Measurements from ENCODE around the gene FKBP3.

GRCh38 chr14:45082420-45082819, 51.9 kb downstream of the FKBP3 start:
- TF ChIP-seq CTCF (IDR thresholded peaks at IDR 0.05) (no peak), POLR2A (IDR thresholded peaks at IDR 0.05) (no peak)

All from Peyer's patch (tissue), 4 donors.